Astrocyte of the spinal cord (primary cell): Measurements from ENCODE around the gene SCYL2.
"Not testable (repeated sequence)": the region's sequence is repeated elsewhere in the genome, so short reads cannot be mapped to it uniquely, and the experiment has no call there.

Experiments
- DNase-seq: peaks from one replicate; pipeline ENCODE4 v3.0.0; 2011; ENCODE audit warnings: low read depth, low spot score
- H3K4me3 ChIP-seq: 2 replicates; pipeline ENCODE4 v1.5.1; 2011; ENCODE audit warnings: low read depth, mild to moderate bottlenecking, low read length, moderate library complexity
- CTCF ChIP-seq: IDR thresholded peaks from 2 replicates; pipeline ENCODE4 v1.5.1; 2012; ENCODE audit warnings: low read depth, mild to moderate bottlenecking, low read length, inconsistent platforms
- in situ Hi-C: cut with HindIII; loops from 2 replicates; pipeline ENCODE4 v1.10.0; 2017; ENCODE audit warnings: low sequenced_read_pairs

The SCYL2 gene

DNA sequence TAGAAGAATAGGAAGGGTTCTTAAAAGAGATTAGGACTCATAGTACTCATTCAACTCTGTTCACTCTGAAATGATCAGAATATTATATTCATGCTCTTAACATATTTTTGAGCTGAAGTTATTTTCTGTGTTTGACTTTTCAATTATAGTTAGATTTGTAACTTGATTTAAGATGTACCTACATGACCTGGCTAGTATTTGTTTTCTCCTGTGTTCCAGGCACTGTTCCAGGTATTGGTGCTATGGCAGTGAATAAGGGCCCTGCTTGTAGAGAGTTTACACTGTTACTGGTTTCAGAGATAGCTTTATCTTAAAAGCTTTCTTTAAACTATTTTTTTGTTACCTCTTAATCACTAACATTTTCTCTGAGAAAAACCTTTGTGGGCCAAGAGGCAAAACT is 70.8 kb downstream of the SCYL2 start:
- in situ Hi-C loops: no loop called here
- H3K4me3 ChIP-seq: no peak overlapping the region
- DNase-seq: no peak
- no peak for TF ChIP-seq CTCF

GRCh38 chr12:100339071-100339470 is 72.1 kb downstream of the SCYL2 start:
- no peak for DNase-seq
- in situ Hi-C loops: no loop called here
- no peak for TF ChIP-seq CTCF
- H3K4me3 ChIP-seq: no peak overlapping the region

GRCh38 chr12:100342897-100343296 is 75.9 kb downstream of the SCYL2 start:
- in situ Hi-C loops, DNase-seq: not testable (repeated sequence)

GRCh38 chr12:100344351-100344750 is 77.4 kb downstream of the SCYL2 start:
- in situ Hi-C loops, DNase-seq: not testable (repeated sequence)

More at GRCh38 chr12:100342897-100343296, 75.9 kb downstream of the SCYL2 start:
- H3K4me3 ChIP-seq: not testable (repeated sequence)

DNA sequence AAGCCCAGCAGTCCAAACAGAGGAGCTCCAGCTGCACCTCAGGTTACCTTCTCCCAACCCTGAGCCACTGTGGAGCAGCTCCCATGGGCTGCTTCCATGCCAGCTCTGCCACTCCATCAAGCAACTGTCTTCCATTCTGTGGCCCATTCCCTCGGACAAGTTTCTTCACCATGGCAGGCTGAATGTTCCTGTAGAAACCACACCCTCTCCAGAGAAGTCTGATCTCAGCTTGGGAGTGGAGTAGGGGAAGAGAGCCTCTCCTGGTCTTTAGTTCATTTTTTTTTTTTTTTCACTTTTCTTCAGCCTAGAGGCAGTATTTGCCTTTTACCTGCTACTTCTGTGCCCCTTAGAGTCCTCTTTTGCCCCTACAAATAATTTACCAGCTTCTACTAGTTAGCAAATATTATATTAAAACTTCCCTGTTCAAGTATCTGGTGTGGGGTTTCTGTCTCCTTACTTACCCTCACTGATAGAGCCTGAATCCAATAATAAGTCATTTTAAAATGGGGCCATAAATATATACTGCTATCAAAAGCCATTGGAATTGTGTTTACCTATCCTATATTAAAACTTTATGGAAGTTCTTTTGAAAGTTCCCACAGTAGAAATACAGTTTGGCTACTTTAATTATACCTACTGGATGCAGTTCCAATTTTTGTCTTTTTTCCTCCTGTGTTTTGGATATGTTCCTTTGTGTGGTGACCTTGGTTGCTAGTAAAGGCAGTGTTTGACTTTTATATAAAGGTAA is 78.2 kb downstream of the SCYL2 start:
- in situ Hi-C loops: no loop called here

More at GRCh38 chr12:100344351-100344750, 77.4 kb downstream of the SCYL2 start:
- not testable (repeated sequence) for H3K4me3 ChIP-seq

GRCh38 chr12:100346660-100347059 is 79.7 kb downstream of the SCYL2 start:
- no peak for TF ChIP-seq CTCF
- DNase-seq: no peak
- in situ Hi-C loops: no loop called here
- no peak overlapping the region for H3K4me3 ChIP-seq

More for the DNA sequence above, 78.2 kb downstream of the SCYL2 start:
- no peak for DNase-seq
- TF ChIP-seq CTCF: no peak
- no peak overlapping the region for H3K4me3 ChIP-seq

DNA sequence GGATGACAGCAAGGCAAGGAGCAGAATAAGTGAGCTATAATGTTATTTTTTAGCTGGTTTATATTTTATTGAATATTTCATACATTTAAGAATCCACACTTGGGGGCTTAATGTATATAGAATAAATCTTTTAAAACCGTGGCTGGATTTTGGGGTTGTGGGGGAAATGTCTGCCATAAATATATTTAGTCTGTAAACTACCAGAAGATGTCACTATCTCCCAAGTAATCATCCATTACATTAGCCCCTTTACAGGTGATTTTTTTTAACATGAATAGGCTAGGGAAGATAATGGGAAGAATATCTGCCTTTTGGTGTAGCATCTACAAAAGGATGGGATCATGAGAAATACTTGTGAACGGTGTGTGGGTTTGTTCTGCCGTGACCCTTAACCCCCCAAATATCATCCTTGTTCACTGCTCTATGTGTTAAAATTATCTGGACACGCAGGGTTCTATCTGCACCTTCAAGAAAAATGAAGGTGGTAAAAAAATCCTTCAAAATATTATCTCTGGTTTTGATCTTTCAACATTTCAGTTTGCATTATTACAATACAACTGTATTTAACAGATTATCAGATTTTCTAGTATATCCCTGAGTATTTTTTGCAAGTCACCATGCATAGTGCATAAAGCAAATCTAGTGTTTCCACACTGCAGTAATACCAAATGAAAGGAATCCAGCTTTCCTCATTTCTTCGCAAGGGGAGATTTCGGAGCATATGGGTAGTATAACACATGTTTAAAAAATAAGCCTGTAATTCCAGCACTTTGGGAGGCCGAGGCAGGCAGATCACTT is 81.9 kb downstream of the SCYL2 start:
- in situ Hi-C loops: no loop called here
- TF ChIP-seq CTCF: peak; percentile 13
- DNase-seq: peak; percentile 29
- H3K4me3 ChIP-seq: no peak overlapping the region
